ENCODE measurements around the gene GNAI1. TPM values are rescaled to one million over a fixed set of nuclear protein-coding genes. Genes with fewer than 3 reads are reported as not detected.

The GNAI1 gene
- total and polyA plus RNA-seq, 4 donors, result 8.9 to 38.7 (median 20.9) TPM

GRCh38 chr7:80098795-80099194 is 35.8 kb upstream of the GNAI1 start:
- 90% methylated on average over 6 of the region's 6 CpGs for WGBS
- no peak for DNase-seq (ENCODE audit: low spot score)
- no peaks in the 10 kb centered on the region for H3K27me3 ChIP-seq (ENCODE audit: control insufficient read depth in 4 of 4, insufficient read depth in 4 of 4, low read length in 3 of 4)

GRCh38 chr7:80100254-80100653 is 34.4 kb upstream of the GNAI1 start:
- 96% methylated on average over 4 of the region's 4 CpGs for WGBS
- Histone ChIP-seq H3K9me3 (ENCODE audit: control insufficient read depth in 4 of 4, low read length in 3 of 4) (no peaks in the 10 kb centered on the region), H3K9ac (ENCODE audit: low read depth in 1 of 2, low read length in 2 of 2) (no peak overlapping the region), H3K4me1 (ENCODE audit: control insufficient read depth in 4 of 4, insufficient read depth in 4 of 4, low read length in 3 of 4) (no peaks in the 10 kb centered on the region), H3K27me3 (ENCODE audit: control insufficient read depth in 4 of 4, insufficient read depth in 4 of 4, low read length in 3 of 4) (no peaks in the 10 kb centered on the region), H3K36me3 (ENCODE audit: control insufficient read depth in 4 of 4, insufficient read depth in 3 of 4, low read depth in 1 of 4, low read length in 3 of 4) (no peaks in the 10 kb centered on the region), H3K27ac (ENCODE audit: low read depth in 1 of 2, low read length in 2 of 2) (no peak overlapping the region), H3K4me3 (ENCODE audit: low read depth in 1 of 3, low read length in 3 of 3) (no peak overlapping the region)
- TF ChIP-seq RXRA (IDR thresholded peaks at IDR 0.05) (no peak), JUND (IDR thresholded peaks at IDR 0.05) (no peak)
- no peak for DNase-seq (ENCODE audit: low spot score)

More at GRCh38 chr7:80098795-80099194, 35.8 kb upstream of the GNAI1 start:
- peak in 1 of 2 donors; percentile 17 for TF ChIP-seq RAD21 (IDR thresholded peaks at IDR 0.05)
- TF ChIP-seq HNF4A (conservative IDR thresholded peaks at IDR 0.05), result no peak
- TF ChIP-seq FOXA1 (IDR thresholded peaks at IDR 0.05), result no peak
- TF ChIP-seq, protein P1, sequence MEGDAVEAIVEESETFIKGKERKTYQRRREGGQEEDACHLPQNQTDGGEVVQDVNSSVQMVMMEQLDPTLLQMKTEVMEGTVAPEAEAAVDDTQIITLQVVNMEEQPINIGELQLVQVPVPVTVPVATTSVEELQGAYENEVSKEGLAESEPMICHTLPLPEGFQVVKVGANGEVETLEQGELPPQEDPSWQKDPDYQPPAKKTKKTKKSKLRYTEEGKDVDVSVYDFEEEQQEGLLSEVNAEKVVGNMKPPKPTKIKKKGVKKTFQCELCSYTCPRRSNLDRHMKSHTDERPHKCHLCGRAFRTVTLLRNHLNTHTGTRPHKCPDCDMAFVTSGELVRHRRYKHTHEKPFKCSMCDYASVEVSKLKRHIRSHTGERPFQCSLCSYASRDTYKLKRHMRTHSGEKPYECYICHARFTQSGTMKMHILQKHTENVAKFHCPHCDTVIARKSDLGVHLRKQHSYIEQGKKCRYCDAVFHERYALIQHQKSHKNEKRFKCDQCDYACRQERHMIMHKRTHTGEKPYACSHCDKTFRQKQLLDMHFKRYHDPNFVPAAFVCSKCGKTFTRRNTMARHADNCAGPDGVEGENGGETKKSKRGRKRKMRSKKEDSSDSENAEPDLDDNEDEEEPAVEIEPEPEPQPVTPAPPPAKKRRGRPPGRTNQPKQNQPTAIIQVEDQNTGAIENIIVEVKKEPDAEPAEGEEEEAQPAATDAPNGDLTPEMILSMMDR (IDR thresholded peaks at IDR 0.05; ENCODE audit: low read depth, low read length, missing input control), result peak; percentile 17
- TF ChIP-seq, protein P2, sequence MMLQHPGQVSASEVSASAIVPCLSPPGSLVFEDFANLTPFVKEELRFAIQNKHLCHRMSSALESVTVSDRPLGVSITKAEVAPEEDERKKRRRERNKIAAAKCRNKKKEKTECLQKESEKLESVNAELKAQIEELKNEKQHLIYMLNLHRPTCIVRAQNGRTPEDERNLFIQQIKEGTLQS (IDR thresholded peaks at IDR 0.05), result no peak
- Histone ChIP-seq H3K4me1 (ENCODE audit: control insufficient read depth in 4 of 4, insufficient read depth in 4 of 4, low read length in 3 of 4) (no peaks in the 10 kb centered on the region), H3K27ac (ENCODE audit: low read depth in 1 of 2, low read length in 2 of 2) (no peak overlapping the region), H3K9me3 (ENCODE audit: control insufficient read depth in 4 of 4, low read length in 3 of 4) (no peaks in the 10 kb centered on the region), H3K36me3 (ENCODE audit: control insufficient read depth in 4 of 4, insufficient read depth in 3 of 4, low read depth in 1 of 4, low read length in 3 of 4) (no peaks in the 10 kb centered on the region), H3K4me3 (ENCODE audit: low read depth in 1 of 3, low read length in 3 of 3) (no peak overlapping the region), H3K9ac (ENCODE audit: low read depth in 1 of 2, low read length in 2 of 2) (no peak overlapping the region)

DNA sequence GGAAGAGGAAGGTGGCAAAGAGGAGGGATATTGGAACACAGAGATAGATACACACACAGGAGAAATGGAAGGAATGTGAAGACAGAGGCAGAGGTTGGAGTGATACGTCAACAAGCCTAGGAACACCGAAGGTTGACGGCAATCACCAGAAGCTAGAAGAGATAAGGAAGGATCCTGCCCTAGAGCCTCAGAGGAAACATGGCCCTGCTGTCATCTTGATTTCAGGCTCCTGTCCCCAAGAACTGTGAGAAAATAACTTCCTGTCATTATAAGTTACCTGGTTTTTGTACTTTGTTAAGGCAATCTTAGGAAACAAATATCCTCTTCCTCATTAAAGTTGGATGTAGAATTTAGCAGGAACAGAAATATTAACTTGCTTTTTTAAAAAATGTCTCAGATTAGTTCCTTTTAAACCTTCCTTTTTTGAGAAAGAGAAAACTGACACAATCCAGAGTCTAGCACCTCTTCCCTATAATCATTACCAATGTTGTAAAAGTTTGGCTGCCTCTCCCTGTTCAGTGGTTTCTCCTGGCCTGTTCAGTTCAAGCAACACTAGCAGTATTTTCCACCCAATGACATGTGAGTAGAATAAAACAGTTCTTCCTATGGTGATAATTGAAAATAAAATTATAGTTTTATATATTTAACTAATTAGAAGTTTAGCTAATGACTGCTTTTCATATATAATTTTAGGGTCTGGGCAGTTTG is 28.8 kb upstream of the GNAI1 start:
- no peaks in the 10 kb centered on the region for H3K9me3 ChIP-seq (ENCODE audit: control insufficient read depth in 4 of 4, low read length in 3 of 4)
- WGBS, result 75% methylated on average over 3 of the region's 3 CpGs
- no peaks in the 10 kb centered on the region for H3K27me3 ChIP-seq (ENCODE audit: control insufficient read depth in 4 of 4, insufficient read depth in 4 of 4, low read length in 3 of 4)
- no peak overlapping the region for H3K4me3 ChIP-seq (ENCODE audit: low read depth in 1 of 3, low read length in 3 of 3)
- peaks cover 0 to 2% (median under 1%) of the 10 kb centered on the region in 4 donors for H3K4me1 ChIP-seq (ENCODE audit: control insufficient read depth in 4 of 4, insufficient read depth in 4 of 4, low read length in 3 of 4)
- H3K27ac ChIP-seq (ENCODE audit: low read depth in 1 of 2, low read length in 2 of 2), result no peak overlapping the region
- no peak overlapping the region for H3K9ac ChIP-seq (ENCODE audit: low read depth in 1 of 2, low read length in 2 of 2)
- DNase-seq (ENCODE audit: low spot score), result no peak
- TF ChIP-seq HNF4G (IDR thresholded peaks at IDR 0.05), result no peak
- TF ChIP-seq TAF1 (conservative IDR thresholded peaks at IDR 0.05), result no peak
- TF ChIP-seq SP1 (IDR thresholded peaks at IDR 0.05), result no peak
- TF ChIP-seq FOXA2 (IDR thresholded peaks at IDR 0.05), result no peak
- no peaks in the 10 kb centered on the region for H3K36me3 ChIP-seq (ENCODE audit: control insufficient read depth in 4 of 4, insufficient read depth in 3 of 4, low read depth in 1 of 4, low read length in 3 of 4)

DNA sequence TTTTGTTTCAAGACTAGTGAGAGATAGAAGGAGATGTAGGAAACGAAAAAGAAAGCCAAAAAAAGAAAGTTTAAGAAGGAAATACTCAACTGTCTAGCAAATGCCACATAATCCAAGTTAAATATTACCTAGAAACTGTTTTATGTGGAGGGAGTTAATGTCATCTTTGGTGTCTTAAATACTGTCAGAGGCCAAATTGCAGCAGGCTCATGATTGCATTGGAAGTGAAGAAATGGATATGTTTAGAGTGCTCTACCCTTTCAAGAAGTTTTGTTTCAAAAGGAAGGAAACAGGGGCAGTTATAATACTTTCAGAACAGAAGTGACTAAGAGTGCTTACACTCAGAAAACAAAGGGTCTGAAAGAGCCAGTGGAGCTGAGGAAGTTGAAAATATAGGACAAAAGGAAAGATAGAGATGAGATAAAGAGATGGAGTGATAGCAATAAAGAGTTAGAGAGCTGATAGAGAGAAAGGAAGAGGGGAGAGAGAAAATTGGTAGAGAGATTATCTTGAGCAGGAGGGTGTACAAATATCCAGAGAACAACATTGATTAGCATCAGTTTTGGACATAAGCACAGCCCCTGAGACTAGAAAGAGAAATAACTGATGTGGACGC is 28.0 kb upstream of the GNAI1 start:
- whole genome bisulfite sequencing, result 66% methylated on average over 2 of the region's 2 CpGs
- H3K27ac ChIP-seq (ENCODE audit: low read depth in 1 of 2, low read length in 2 of 2), result no peak overlapping the region
- DNase-seq (ENCODE audit: low spot score), result no peak
- H3K36me3 ChIP-seq (ENCODE audit: control insufficient read depth in 4 of 4, insufficient read depth in 3 of 4, low read depth in 1 of 4, low read length in 3 of 4), result no peaks in the 10 kb centered on the region
- peaks cover 0 to 2% (median under 1%) of the 10 kb centered on the region in 4 donors for H3K4me1 ChIP-seq (ENCODE audit: control insufficient read depth in 4 of 4, insufficient read depth in 4 of 4, low read length in 3 of 4)
- no peak overlapping the region for H3K9ac ChIP-seq (ENCODE audit: low read depth in 1 of 2, low read length in 2 of 2)
- H3K4me3 ChIP-seq (ENCODE audit: low read depth in 1 of 3, low read length in 3 of 3), result no peak overlapping the region
- no peak for TF ChIP-seq EGR1 (IDR thresholded peaks at IDR 0.05; ENCODE audit: low read depth in 2 of 2)
- TF ChIP-seq, protein P1 (IDR thresholded peaks at IDR 0.05; ENCODE audit: low read depth, low read length, missing input control), result no peak
- no peak for TF ChIP-seq FOXA2 (IDR thresholded peaks at IDR 0.05)
- no peak for TF ChIP-seq SP1 (IDR thresholded peaks at IDR 0.05)
- no peak for TF ChIP-seq TAF1 (conservative IDR thresholded peaks at IDR 0.05)
- TF ChIP-seq RAD21 (IDR thresholded peaks at IDR 0.05), result no peak
- no peak for TF ChIP-seq YY1 (IDR thresholded peaks at IDR 0.05)
- TF ChIP-seq, protein P2 (IDR thresholded peaks at IDR 0.05), result no peak
- TF ChIP-seq, protein P3, sequence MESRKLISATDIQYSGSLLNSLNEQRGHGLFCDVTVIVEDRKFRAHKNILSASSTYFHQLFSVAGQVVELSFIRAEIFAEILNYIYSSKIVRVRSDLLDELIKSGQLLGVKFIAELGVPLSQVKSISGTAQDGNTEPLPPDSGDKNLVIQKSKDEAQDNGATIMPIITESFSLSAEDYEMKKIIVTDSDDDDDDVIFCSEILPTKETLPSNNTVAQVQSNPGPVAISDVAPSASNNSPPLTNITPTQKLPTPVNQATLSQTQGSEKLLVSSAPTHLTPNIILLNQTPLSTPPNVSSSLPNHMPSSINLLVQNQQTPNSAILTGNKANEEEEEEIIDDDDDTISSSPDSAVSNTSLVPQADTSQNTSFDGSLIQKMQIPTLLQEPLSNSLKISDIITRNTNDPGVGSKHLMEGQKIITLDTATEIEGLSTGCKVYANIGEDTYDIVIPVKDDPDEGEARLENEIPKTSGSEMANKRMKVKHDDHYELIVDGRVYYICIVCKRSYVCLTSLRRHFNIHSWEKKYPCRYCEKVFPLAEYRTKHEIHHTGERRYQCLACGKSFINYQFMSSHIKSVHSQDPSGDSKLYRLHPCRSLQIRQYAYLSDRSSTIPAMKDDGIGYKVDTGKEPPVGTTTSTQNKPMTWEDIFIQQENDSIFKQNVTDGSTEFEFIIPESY (IDR thresholded peaks at IDR 0.05), result no peak
- H3K27me3 ChIP-seq (ENCODE audit: control insufficient read depth in 4 of 4, insufficient read depth in 4 of 4, low read length in 3 of 4), result no peaks in the 10 kb centered on the region
- no peaks in the 10 kb centered on the region for H3K9me3 ChIP-seq (ENCODE audit: control insufficient read depth in 4 of 4, low read length in 3 of 4)
